GM12878 (cell line): ENCODE data around the gene CYP24A1.

Experiments
- CREB1 ChIP-seq: IDR thresholded peaks from 2 replicates; pipeline ENCODE4 v1.6.1; 2012; ENCODE audit warnings: low read depth, mild to moderate bottlenecking, inconsistent platforms
- CTCF ChIP-seq, 3 experiments: IDR thresholded peaks in 2 of 3; conservative IDR thresholded peaks in 1 of 3; 2 replicates each; pipeline ENCODE4 v1.5.1; 2011; ENCODE audit warnings: low read depth in 3 of 3, low read length in 3 of 3, mild to moderate bottlenecking in 3 of 3, control low read depth in 2 of 3, moderate library complexity in 2 of 3, inconsistent platforms in 1 of 3, mixed read lengths in 1 of 3; ENCODE audit not compliant: control insufficient read depth in 2 of 3, insufficient read depth in 1 of 3; ENCODE audit errors: extremely low read depth in 1 of 3
- FOXK2 ChIP-seq: fragments of 450-650 bp; IDR thresholded peaks from 2 replicates; pipeline ENCODE4 v1.6.1; 2017; ENCODE audit warnings: mild to moderate bottlenecking, moderate library complexity
- IKZF2 ChIP-seq, 2 experiments: fragments of 450-650 bp; IDR thresholded peaks; 2 replicates each; pipeline ENCODE4 v1.6.1; 2017; ENCODE audit warnings: mild to moderate bottlenecking in 2 of 2, moderate library complexity in 2 of 2
- TARDBP ChIP-seq: IDR thresholded peaks from 2 replicates; pipeline ENCODE4 v1.6.1; 2016; ENCODE audit warnings: borderline replicate concordance
- TCF3 ChIP-seq: IDR thresholded peaks from 2 replicates; pipeline ENCODE4 v1.6.1; 2012; ENCODE audit warnings: low read depth, mild to moderate bottlenecking, low read length, borderline replicate concordance; ENCODE audit not compliant: insufficient read depth

- no peak for TF ChIP-seq TARDBP
- TF ChIP-seq FOXK2: no peak
- TF ChIP-seq TCF3: no peak
- TF ChIP-seq IKZF2 (IDR thresholded peaks at IDR 0.05): no peak
- no peak for TF ChIP-seq CREB1
- TF ChIP-seq CTCF (IDR thresholded peaks at IDR 0.05 in 2 of 3, conservative IDR thresholded peaks at IDR 0.05 in 1 of 3; ENCODE audit: control insufficient read depth in 2 of 3, extremely low read depth in 1 of 3, insufficient read depth in 1 of 3, low read depth in 3 of 3, low read length in 3 of 3): no peak
Observed at GRCh38 chr20:54115172-54115854, 58.5 kb downstream of the CYP24A1 start.
